Fibroblast of lung (primary cell): ENCODE measurements around the gene TTC27. TPM values are rescaled to one million over a fixed set of nuclear protein-coding genes. Genes with fewer than 3 reads are reported as not detected.

ENCODE experiments used
- DNase-seq, 2 donors: peaks; one replicate each; pipeline versions ENCODE4 v3.0.0 to v3.0.0-alpha.2; 2010; ENCODE audit warnings: low read depth in 2 of 2
- H2AFZ ChIP-seq: 2 replicates; pipeline ENCODE4 v1.5.1; 2012; ENCODE audit warnings: low read length, control low read depth, inconsistent platforms
- H3K27ac ChIP-seq: 2 replicates; pipeline ENCODE4 v1.5.1; 2011; ENCODE audit warnings: low read length, control low read depth; ENCODE audit not compliant: insufficient read depth
- H3K27me3 ChIP-seq: 2 replicates; pipeline ENCODE4 v1.5.1; 2011; ENCODE audit warnings: mild to moderate bottlenecking, low read length; ENCODE audit not compliant: control insufficient read depth, insufficient read depth
- H3K36me3 ChIP-seq: 2 replicates; pipeline ENCODE4 v1.5.1; 2011; ENCODE audit warnings: low read length; ENCODE audit not compliant: control insufficient read depth, insufficient read depth
- H3K4me1 ChIP-seq: 2 replicates; pipeline ENCODE4 v1.5.1; 2011; ENCODE audit warnings: low read length; ENCODE audit not compliant: control insufficient read depth, insufficient read depth; ENCODE audit errors: extremely low read depth
- H3K4me2 ChIP-seq: 2 replicates; pipeline ENCODE4 v1.5.1; 2011; ENCODE audit warnings: low read length, control low read depth; ENCODE audit not compliant: insufficient read depth; ENCODE audit errors: extremely low read depth
- H3K4me3 ChIP-seq, 4 experiments: fragments of 200-600 bp in 1 of 4; sonication (generic) in 1 of 4; replicated peaks in 1 of 4; 2 replicates each; pipeline ENCODE4 v1.5.1; 2011 to 2016; ENCODE audit warnings: low read length in 4 of 4, low read depth in 3 of 4, mild to moderate bottlenecking in 3 of 4, control low read depth in 2 of 4, inconsistent platforms in 1 of 4, mixed read lengths in 1 of 4; ENCODE audit not compliant: insufficient read depth in 1 of 4; ENCODE audit errors: control extremely low read depth in 1 of 4
- H3K79me2 ChIP-seq: 2 replicates; pipeline ENCODE4 v1.5.1; 2012; ENCODE audit warnings: mild to moderate bottlenecking, low read length, inconsistent platforms; ENCODE audit not compliant: control insufficient read depth, insufficient read depth
- H3K9ac ChIP-seq: 2 replicates; pipeline ENCODE4 v1.5.1; 2011; ENCODE audit warnings: mild to moderate bottlenecking, low read length, control low read depth; ENCODE audit not compliant: insufficient read depth
- H3K9me3 ChIP-seq: 2 replicates; pipeline ENCODE4 v1.5.1; 2012; ENCODE audit warnings: low read depth, low read length; ENCODE audit not compliant: control insufficient read depth, insufficient read depth
- H4K20me1 ChIP-seq: 2 replicates; pipeline ENCODE4 v1.5.1; 2011; ENCODE audit warnings: low read length; ENCODE audit not compliant: control insufficient read depth, insufficient read depth; ENCODE audit errors: extremely low read depth
- EZH2 ChIP-seq: IDR thresholded peaks from 2 replicates; pipeline ENCODE4 v1.5.1; 2012; ENCODE audit warnings: low read length, control low read depth, mild to moderate bottlenecking; ENCODE audit errors: missing control alignments
- polyA plus RNA-seq, 2 donors: library from polyadenylated mRNA; depleted of rRNA in 1 of 2; stranded (reverse) in 1 of 2; unstranded in 1 of 2; fragments of >200 nt; gene quantifications; 2 replicates each; pipeline ENCODE4 v1.2.1, GENCODE V29; 2011 to 2012; ENCODE audit warnings: missing spikeins in 1 of 2
- total RNA-seq: library from RNA; depleted of rRNA; stranded (reverse); fragments of >200 nt; gene quantifications from 2 replicates; pipeline ENCODE4 v1.2.1, GENCODE V29; 2014
- TF ChIP-seq, protein P1 (sequence below), 2 donors: IDR thresholded peaks in 1 of 2; conservative IDR thresholded peaks in 1 of 2; 1 replicate in 1 of 2; 2 replicates in 1 of 2; pipeline ENCODE4 v1.5.1; 2011 to 2012; ENCODE audit warnings: low read length in 2 of 2, control low read depth in 1 of 2, inconsistent platforms in 1 of 2, low read depth in 1 of 2, mild to moderate bottlenecking in 1 of 2

TTC27 gene
- total and polyA plus RNA-seq, 2 donors (not counting 1 experiment from before 2014, with no cell fraction given), result 15.7 to 19.3 TPM

DNA sequence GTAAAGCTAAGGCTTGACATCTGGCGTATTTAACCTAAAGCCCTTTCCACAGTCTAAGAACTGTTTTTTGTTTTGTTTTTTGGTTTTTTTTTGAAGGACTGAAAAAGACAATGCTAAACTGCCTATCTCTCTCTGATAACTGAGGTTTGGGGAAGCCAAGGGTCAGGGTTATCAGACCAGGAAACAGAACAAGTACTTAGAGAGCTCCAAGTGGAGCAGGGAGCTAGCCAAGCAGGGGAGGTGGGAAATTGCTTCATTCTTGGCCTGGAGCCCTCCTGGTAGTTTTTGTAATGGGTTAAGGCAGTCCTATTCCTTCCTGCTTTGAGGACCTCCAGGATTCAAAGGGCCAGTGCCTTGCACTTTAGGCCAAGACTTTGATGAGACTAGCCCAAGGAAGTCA lies 164.6 kb downstream of the TTC27 start:
- TF ChIP-seq, protein P1, sequence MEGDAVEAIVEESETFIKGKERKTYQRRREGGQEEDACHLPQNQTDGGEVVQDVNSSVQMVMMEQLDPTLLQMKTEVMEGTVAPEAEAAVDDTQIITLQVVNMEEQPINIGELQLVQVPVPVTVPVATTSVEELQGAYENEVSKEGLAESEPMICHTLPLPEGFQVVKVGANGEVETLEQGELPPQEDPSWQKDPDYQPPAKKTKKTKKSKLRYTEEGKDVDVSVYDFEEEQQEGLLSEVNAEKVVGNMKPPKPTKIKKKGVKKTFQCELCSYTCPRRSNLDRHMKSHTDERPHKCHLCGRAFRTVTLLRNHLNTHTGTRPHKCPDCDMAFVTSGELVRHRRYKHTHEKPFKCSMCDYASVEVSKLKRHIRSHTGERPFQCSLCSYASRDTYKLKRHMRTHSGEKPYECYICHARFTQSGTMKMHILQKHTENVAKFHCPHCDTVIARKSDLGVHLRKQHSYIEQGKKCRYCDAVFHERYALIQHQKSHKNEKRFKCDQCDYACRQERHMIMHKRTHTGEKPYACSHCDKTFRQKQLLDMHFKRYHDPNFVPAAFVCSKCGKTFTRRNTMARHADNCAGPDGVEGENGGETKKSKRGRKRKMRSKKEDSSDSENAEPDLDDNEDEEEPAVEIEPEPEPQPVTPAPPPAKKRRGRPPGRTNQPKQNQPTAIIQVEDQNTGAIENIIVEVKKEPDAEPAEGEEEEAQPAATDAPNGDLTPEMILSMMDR (conservative IDR thresholded peaks at IDR 0.05 in 1 of 2, IDR thresholded peaks at IDR 0.05 in 1 of 2; ENCODE audit: low read depth in 1 of 2, low read length in 2 of 2), result no peak
- no peak for TF ChIP-seq EZH2
- Histone ChIP-seq H3K9ac (no peak overlapping the region), H3K27me3 (no peaks in the 10 kb centered on the region), H3K79me2 (no peaks in the 10 kb centered on the region), H3K27ac (no peak overlapping the region), H4K20me1 (no peaks in the 10 kb centered on the region), H3K4me1 (no peaks in the 10 kb centered on the region), H3K9me3 (no peaks in the 10 kb centered on the region), H3K36me3 (no peaks in the 10 kb centered on the region), H3K4me3 (no peak overlapping the region), H2AFZ (no peak overlapping the region), H3K4me2 (no peak overlapping the region)
- DNase-seq, result no peak

DNA sequence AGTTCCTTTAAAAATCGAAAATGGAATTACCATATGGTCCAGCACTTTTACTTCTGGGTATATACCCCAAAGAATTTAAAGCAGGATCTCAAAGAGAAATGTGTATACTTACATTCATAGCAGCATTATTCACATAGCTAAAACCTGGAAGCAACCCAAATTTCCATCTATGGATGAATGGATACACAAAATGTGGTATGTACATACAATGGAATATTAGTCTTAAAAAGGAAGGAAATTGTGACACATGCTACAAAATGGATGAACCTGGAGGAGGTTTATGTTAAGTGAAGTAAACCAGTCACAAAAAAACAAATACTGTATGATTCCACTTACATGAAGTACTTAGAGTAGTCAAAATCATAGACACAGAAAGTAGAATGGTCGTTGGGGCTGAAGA lies 171.0 kb downstream of the TTC27 start:
- no peaks in the 10 kb centered on the region for H3K4me1 ChIP-seq
- H2AFZ ChIP-seq, result no peak overlapping the region
- H3K9ac ChIP-seq, result no peak overlapping the region
- no peak overlapping the region for H3K27ac ChIP-seq
- DNase-seq, result peak in 1 of 2 donors; percentile 34
- H3K27me3 ChIP-seq, result no peaks in the 10 kb centered on the region
- H3K4me2 ChIP-seq, result no peak overlapping the region
- H3K36me3 ChIP-seq, result no peaks in the 10 kb centered on the region
- H3K79me2 ChIP-seq, result no peaks in the 10 kb centered on the region
- no peaks in the 10 kb centered on the region for H3K9me3 ChIP-seq
- H3K4me3 ChIP-seq, result no peak overlapping the region
- no peaks in the 10 kb centered on the region for H4K20me1 ChIP-seq
- no peak for TF ChIP-seq EZH2
- TF ChIP-seq, protein P1 (conservative IDR thresholded peaks at IDR 0.05 in 1 of 2, IDR thresholded peaks at IDR 0.05 in 1 of 2; ENCODE audit: low read depth in 1 of 2, low read length in 2 of 2), result no peak

DNA sequence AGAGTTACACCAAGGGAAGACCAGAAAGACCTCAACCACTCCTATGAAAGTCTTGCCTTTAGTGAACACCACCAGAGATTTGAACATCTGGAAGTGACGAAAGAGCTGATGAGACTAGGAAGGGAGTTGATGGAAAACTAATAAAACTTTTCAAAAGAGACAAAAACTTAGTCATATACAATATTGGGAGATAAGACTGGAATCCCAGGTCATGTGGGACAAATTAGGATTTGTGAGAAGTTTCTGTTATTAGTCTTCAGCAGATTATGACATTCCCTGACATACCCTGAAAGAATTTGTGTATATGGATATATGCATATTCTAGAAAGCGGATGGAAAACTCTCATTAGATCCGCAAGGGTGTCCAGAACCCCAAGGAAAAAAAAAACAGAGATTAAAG lies 173.9 kb downstream of the TTC27 start:
- no peak for DNase-seq
- Histone ChIP-seq H4K20me1 (no peaks in the 10 kb centered on the region), H2AFZ (no peak overlapping the region), H3K9ac (no peak overlapping the region), H3K9me3 (no peaks in the 10 kb centered on the region), H3K4me1 (no peaks in the 10 kb centered on the region), H3K27ac (no peak overlapping the region), H3K79me2 (no peaks in the 10 kb centered on the region), H3K36me3 (no peaks in the 10 kb centered on the region), H3K4me3 (no peak overlapping the region), H3K27me3 (no peaks in the 10 kb centered on the region), H3K4me2 (no peak overlapping the region)
- no peak for TF ChIP-seq EZH2
- TF ChIP-seq, protein P1 (conservative IDR thresholded peaks at IDR 0.05 in 1 of 2, IDR thresholded peaks at IDR 0.05 in 1 of 2; ENCODE audit: low read depth in 1 of 2, low read length in 2 of 2), result no peak
